ENCODE results near the gene EID2B.

DNA sequence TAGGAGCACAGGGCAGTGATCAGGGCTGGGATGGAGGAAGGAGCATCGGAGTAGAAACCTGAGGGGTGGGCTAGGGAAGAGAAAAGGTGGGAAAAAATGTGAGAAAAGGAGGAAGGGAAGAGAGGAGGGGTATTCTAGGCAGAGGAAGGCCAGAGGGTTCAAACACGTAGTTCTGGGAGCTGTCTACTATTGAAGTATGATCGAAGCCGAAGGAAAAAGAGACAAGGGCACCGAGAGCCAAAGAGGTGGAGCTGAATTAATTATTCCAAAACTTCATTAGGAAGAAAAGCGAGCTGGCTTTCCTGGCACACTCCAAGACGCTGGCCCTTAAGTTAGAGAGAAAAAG lies 26.1 kb downstream of the EID2B start:
- TF ChIP-seq POLR2A (IDR thresholded peaks at IDR 0.05), result no peak
- TF ChIP-seq, protein P1, sequence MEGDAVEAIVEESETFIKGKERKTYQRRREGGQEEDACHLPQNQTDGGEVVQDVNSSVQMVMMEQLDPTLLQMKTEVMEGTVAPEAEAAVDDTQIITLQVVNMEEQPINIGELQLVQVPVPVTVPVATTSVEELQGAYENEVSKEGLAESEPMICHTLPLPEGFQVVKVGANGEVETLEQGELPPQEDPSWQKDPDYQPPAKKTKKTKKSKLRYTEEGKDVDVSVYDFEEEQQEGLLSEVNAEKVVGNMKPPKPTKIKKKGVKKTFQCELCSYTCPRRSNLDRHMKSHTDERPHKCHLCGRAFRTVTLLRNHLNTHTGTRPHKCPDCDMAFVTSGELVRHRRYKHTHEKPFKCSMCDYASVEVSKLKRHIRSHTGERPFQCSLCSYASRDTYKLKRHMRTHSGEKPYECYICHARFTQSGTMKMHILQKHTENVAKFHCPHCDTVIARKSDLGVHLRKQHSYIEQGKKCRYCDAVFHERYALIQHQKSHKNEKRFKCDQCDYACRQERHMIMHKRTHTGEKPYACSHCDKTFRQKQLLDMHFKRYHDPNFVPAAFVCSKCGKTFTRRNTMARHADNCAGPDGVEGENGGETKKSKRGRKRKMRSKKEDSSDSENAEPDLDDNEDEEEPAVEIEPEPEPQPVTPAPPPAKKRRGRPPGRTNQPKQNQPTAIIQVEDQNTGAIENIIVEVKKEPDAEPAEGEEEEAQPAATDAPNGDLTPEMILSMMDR (IDR thresholded peaks at IDR 0.05), result no peak
- no peak for TF ChIP-seq EP300 (IDR thresholded peaks at IDR 0.05)

Measured in ovary (tissue), 3 donors.